HG02885 (cell line): ENCODE data around the gene C1R.

ENCODE experiments used
- ATAC-seq: cut with Tn5 transposase; IDR thresholded peaks from one replicate; pipeline ENCODE4 v1.9.1; 2021; ENCODE audit warnings: mild to moderate bottlenecking; ENCODE audit not compliant: unreplicated experiment, poor library complexity

The C1R gene

GRCh38 chr12:7100239-7100638 is 8.0 kb upstream of the C1R start:
- no peak for ATAC-seq

GRCh38 chr12:7099290-7099996 is 7.2 kb upstream of the C1R start:
- ATAC-seq: no peak

GRCh38 chr12:7096979-7097378 is 4.7 kb upstream of the C1R start:
- ATAC-seq: no peak

GRCh38 chr12:7096006-7096932 is 4.0 kb upstream of the C1R start:
- ATAC-seq: no peak

- no peak for ATAC-seq
These were observed 1.6 kb upstream of the C1R start for GRCh38 chr12:7093892-7094291.

GRCh38 chr12:7093486-7093885 is 1.2 kb upstream of the C1R start:
- ATAC-seq: no peak

- ATAC-seq: no peak
These were observed 778 bp upstream of the C1R start for GRCh38 chr12:7092986-7093460.

- no peak for ATAC-seq
These were observed 501 bp downstream of the C1R start for GRCh38 chr12:7091660-7092228.

- ATAC-seq: no peak
These were observed 1.1 kb downstream of the C1R start for GRCh38 chr12:7091171-7091570.

- no peak for ATAC-seq
These were observed 1.8 kb downstream of the C1R start for GRCh38 chr12:7090222-7090998.

GRCh38 chr12:7089196-7089871 is 2.9 kb downstream of the C1R start:
- no peak for ATAC-seq

- no peak for ATAC-seq
These were observed 9.1 kb downstream of the C1R start for GRCh38 chr12:7083125-7083524.

- ATAC-seq: no peak
These were observed 11.2 kb downstream of the C1R start for GRCh38 chr12:7081037-7081436.

- ATAC-seq: no peak
These were observed 12.5 kb downstream of the C1R start for GRCh38 chr12:7079826-7080125.

GRCh38 chr12:7078163-7078562 is 14.1 kb downstream of the C1R start:
- no peak for ATAC-seq

GRCh38 chr12:7076493-7076892 is 15.8 kb downstream of the C1R start:
- ATAC-seq: no peak

- no peak for ATAC-seq
These were observed 16.3 kb downstream of the C1R start for GRCh38 chr12:7075939-7076338.

- no peak for ATAC-seq
These were observed 16.7 kb downstream of the C1R start for GRCh38 chr12:7075518-7075917.

GRCh38 chr12:7073946-7074345 is 18.3 kb downstream of the C1R start:
- ATAC-seq: no peak

GRCh38 chr12:7072554-7072953 is 19.7 kb downstream of the C1R start:
- ATAC-seq: no peak
